GM18873 (cell line): ENCODE measurements around the gene GALNT11.
"Not testable (repeated sequence)": the region's sequence is repeated elsewhere in the genome, so short reads cannot be mapped to it uniquely, and the experiment has no call there.

Source experiments
- ATAC-seq: cut with Tn5 transposase; IDR thresholded peaks from one replicate; pipeline ENCODE4 v1.9.1; 2021; ENCODE audit warnings: mild to moderate bottlenecking, moderate library complexity, moderate number of reproducible peaks; ENCODE audit not compliant: unreplicated experiment, low FRiP score

Gene GALNT11

DNA sequence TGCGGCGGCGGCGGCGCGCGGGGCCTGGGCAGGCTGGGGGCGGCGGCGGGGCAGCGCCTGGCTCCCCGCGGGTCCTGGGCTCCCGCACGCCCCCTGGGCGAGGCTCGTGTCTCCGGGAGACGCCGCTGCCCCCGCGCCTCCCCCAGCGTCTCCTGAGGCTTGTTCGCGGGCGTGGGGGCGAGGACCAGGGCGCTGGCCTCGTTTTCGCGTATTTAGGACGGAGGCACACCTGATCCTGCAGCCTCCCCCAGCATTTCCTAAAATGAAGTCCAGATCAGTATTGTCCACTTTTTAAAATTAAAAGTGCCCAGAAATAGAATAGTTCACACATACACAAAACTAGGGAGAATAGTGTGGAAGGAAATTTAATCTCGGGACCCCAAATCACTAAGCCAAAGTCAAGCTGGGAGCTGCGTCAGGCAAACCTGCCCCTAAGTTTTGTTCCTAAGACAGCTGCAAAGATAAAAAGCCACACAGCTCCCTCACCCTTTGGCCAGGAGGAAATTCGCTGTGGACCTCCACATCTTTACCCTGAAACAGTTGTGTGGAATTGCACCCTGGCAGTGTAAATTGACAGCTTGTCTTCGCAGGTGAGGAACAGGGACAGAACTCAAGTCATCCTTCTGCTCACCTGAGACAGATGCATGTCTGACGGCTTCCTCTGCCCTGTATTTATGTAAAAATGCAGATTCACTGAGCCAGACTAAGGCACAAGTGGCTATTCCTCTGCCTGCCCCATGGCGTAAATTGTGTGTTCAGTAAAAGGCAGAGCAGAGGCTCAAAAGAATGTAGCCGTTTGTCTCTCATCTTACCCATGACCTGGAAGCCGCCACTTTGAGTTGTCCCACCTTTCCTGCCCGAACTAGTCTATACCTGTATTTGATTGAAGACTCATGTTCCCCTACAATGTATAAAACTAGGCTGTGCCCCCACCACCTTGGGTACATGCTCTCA, 740 bp downstream of the GALNT11 start:
- ATAC-seq = no peak

DNA sequence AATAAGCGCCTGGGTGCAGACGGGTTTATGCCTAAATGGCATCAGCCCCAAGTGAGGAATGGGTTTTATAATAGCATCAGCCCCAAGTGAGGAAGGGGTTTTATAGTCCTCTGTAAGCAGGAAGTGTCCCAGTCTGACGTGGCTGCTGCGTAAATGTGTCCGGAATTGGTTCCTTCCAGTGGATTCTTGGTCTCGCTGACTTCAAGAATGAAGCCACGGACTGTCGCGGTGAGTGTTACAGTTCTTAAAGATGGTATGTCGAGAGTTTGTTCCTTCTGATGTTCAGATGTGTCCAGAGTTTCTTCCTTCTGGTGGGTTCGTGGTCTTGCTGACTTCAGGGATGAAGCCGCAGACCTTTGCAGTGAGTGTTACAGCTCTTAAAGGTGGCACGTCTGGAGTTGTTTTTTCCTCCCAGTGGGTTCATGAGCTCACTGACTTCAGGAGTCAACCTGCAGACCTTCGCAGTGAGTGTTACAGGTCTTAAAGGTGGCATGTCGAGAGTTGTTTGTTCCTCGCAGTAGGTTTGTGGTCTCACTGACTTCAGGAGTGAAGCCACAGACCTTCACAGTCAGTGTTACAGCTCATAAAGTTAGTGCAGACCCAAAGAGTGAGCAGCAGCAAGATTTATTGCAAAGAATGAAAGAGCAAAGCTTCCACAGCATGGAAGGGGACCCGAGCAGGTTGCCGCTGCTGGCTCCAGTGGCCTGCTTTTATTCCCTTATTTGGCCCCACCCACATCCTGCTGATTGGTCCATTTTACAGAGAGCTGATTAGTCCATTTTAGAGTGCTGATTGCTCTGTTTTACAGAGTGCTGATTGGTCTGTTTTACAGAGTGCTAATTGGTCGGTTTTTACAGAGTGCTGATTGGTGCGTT, 2.3 kb downstream of the GALNT11 start:
- not testable (repeated sequence) for ATAC-seq

DNA sequence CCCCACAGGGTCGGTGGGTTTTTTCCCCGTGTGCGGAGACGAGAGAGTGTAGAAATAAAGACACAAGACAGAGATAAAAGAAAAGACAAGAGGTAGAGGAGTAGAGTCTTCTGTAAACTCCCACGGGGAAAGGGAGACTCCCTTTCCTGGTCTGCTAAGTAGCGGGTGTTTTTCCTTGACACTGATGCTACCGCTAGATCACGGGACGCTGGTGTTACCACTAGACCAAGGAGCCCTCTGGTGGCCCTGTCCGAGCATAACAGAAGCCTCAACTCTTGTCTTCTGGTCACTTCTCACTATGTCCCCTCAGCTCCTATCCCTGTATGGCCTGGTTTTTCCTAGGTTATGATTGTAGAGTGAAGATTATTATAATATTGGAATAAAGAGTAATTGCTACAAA, 4.6 kb downstream of the GALNT11 start:
- ATAC-seq = not testable (repeated sequence)

DNA sequence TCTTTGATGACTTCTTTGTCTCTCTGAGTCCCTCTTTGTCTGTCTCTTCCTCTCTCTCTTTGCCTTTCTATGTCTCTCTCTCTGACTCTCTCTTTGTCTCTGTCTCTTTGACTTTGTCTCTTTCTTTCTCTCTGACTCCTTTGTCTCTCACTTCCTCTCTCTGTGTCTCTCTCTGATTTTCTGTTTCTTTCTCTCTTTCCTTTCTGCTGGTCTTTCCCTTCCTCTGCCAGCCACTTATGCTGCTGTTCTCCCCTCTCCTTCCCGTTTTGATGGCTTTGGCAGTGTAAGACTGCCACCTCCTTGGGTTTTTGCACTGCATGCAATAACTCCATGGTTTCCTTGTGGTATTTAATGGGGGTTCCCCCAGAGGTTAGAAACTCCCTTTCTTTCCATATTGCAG, 5.2 kb downstream of the GALNT11 start:
- ATAC-seq = not testable (repeated sequence)

DNA sequence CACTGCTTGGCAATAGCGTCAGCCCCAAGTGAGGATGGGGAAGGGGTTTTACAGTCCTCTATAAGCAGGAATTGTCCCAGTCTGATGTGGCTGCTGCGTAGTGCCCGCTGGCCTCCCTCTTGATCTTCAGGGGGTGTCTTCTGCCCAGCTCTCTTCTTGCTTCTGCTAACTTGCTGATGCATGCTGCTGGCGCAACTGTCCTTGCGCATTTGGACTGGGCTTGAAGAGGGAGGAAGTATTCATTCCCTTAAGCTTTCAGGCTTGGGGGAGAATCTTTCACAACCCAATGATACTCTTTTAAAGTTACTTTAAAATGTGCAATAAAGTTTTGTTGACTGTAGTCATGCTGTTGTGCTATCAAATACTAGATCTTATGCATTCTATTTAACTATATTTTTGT, 10.3 kb downstream of the GALNT11 start:
- ATAC-seq = no peak

DNA sequence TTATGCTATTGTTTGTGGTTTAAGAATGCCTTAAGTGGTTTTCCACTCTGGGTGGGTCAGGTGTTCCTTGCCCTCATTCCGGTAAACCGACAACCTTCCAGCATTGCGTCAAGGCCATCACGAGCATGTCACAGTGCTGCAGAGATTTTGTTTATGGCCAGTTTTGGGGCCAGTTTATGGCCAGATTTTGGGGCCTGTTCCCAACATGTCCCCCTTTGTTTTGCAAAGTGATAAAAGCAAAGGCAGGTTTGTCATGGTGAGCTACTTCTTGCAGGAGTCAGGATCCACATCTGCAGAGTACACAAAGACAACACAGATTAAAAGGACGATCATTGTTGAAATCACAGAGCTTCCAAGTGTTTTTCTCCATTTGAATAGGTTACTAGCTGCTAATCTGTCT, 12.9 kb downstream of the GALNT11 start:
- not testable (repeated sequence) for ATAC-seq

DNA sequence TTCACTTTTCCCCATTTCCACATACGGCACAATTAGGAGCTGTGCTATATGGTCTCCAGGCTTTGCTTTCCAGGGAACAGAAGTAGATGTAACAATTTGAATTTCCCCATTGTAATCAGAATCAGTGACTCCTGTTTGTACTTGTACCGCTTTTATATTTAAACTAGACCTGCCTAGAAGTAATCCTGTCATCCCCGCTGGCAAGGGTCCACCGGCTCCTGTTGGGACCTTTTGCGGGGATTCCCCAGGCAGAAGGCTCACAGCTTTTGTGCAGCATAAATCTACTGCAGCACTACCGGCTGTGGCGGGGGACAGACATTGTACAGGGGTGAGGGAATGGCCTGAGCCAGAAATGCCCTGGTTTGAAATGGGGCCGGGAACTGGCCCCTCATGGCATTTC, 17.6 kb downstream of the GALNT11 start:
- ATAC-seq = not testable (repeated sequence)

DNA sequence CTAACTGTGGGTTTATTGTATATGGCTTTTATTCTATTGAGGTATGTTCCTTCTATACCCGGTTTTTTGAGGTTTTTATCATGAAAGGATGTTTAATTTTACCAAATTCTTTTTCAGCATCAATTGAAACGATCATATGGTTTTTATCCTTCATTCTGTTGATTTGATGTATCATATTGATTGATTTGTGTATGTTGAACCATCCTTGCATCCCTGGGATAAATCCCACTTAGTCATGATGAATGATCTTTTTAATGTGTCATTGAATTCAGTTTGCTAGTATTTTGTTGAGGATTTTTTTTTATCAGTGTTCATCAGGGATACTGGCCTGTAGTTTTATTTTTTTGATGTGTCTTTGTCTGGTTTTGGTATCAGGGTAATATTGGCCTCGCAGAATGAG, 19.4 kb downstream of the GALNT11 start:
- not testable (repeated sequence) for ATAC-seq

DNA sequence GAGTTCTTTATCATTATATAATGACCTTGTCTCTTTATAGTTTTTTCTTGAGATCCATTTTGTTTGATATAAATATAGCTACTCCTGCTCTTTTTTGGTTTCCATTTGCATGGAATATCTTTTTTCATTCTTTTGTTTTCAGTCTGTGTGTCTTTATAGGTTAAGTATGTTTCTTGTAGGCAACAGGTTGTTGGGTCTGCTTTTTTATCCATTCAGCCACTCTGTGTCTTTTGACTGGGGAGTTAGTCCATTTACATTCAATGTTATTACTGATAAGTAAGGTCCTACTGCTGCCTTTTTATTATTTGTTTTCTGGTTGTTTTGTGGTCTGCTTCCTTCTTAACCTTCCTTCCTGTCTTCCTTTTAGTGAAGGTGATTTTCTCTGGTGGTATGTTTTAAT, 21.1 kb downstream of the GALNT11 start:
- no peak for ATAC-seq

DNA sequence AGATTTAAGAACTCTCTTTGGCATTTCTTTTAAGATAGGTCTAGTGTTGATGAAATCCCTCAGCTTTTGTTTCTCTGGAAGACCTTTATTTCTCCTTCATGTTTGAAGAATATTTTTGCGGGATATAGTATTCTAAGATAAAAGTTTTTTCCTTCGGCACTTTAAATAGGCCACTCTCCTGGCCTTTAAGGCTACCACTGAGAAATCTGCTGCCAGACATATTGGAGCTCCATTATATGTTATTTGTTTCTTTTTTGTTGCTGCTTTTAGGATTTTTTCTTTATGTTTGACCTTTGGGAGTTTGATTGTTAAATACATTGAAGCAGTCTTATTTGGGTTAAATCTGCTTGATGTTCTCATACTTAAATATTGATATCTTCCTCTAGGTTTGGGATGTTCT, 22.6 kb downstream of the GALNT11 start:
- no peak for ATAC-seq

DNA sequence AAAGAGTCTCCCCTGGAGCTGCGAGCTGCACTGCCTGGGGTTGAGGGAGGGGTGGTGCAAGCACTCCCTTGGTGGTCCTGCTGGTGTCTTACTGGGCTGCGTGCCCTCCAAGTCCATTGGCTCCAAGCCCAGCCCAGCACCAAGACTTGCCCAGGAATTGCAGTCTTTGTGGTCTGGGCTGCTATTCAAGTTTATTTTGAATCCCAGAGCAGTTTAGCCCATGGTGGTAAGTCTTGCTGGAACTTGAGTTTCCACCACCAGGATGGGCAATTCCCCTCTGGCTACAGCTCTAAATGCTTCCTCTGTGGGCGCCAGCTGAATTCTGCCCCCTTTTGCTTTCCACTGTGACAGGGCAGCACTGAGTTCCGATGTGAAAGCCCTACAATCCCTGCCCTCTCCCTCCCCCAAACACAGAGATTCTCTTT, 25.1 kb downstream of the GALNT11 start:
- no peak for ATAC-seq

DNA sequence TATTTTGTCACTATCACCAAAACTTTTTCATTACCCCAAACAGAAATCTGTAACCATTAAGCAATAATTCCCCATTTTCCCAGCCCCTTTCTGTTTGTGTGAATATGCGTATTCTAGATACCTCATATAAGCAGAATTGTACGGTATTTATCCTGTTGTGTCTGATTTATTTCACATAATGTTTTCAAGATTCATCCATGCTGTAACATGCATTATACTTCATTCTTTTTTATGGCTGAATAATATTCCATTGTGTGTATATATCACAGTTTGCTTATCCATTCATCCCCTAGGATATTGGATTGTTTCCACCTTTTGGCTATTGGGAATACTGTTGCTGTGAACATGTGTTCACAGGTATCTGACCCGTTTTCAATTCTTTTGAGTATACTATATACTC, 26.5 kb downstream of the GALNT11 start:
- ATAC-seq = no peak

DNA sequence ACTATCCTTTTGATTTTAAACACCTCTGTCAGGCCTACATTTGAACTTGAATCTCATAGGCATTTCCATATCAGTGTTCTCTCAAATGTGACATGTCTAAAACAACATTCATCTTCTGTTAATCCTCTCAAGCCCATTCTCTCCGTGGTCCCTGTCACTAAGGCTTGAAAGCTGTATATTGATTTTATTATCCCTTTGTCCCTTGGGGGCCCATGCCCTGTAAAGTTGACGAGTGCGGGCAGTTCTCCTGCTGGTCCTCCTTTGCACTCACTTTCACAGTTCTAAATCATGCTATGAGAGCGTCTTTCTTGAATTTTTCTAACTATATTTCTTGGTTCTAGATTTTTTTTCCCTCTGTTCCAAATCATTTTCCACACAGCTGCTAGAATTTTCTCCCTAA, 27.3 kb downstream of the GALNT11 start:
- no peak for ATAC-seq

DNA sequence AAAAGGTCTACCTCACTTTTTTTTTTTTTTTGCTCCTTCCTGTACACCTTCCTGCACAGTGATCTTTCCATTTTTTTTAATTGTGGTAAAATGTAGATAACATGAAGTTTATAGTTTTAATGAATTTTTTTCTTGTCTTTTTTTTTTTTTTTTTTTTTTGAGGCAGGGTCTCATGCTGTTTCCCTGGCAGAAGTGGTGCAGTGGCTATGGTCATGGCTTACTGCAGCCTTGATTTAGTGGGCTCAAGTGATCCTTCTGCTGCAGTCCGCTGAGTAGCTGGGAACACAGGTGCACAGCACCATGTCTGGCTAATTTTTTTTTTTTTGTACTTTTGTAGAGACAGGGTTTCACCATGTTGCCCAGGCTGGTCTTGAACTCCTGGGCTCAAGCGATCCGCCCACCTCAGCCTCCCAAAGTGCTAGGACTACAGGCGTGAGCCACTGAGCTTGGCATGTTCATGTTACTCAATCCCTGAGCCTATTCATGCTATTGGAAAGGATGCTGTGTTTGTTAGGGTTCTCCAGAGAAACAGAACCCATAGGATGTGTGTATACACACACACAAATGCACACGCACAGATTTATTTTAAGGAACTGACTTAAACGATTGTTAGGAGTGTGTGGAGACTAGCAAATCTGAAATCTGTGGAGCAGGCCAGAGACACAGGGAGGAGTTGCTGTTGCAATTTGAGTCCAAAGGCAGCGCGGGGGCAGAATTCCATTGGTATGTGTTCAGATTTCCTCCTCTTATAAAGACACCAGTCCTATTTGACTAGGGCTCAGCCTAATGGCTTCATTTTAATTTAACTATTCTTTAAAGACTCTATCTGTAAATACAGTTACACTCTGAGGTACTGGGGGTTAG, 29.1 kb downstream of the GALNT11 start:
- ATAC-seq = no peak

DNA sequence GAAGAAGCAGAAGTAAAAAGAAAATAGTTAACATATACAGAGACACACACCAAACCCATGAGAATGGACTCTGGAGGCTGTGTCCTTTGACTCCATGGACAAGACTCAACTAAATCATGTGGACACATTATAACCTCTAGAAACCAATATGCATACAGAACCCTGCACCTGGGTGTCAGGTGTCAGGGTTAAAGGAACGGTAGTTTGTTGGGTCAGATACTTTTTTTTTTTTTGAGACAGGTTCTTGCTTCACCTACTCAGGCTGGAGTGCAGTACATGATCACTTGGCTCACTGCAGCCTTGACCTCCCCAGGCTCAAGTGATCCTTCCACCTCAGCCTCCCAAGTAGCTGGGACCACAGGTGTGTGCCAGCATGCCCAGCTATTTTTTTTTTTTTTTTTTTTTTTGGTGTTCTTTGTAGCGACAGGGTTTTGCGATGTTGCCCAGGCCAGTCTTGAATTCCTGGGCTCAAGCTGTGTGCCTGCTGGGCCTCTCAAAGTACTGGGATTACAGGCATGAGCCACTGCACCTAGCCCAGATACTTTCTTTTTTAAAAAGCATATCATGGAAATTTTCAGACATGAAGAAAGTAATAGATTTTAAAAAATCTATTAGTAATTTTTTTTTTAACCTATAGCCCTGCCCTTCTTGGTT, 31.3 kb downstream of the GALNT11 start:
- ATAC-seq = no peak

DNA sequence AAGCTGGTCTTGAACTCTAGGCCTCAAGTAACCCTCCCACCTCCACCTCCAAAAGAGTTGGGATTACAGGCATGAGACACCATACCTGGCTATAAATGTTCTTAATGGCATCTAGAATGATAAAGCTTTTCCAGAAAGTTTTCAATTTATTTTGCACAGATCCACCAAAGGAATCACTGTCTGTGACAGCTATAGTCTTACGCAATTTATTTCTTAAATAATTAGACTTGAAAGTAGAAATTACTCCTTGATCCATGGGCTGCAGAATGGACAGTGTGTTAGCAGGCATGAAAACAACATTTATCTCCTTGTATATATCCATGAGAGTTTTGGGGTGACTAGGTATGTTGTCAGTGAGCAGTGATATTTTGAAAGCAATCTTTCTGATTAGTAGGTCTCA, 33.8 kb downstream of the GALNT11 start:
- ATAC-seq = no peak

DNA sequence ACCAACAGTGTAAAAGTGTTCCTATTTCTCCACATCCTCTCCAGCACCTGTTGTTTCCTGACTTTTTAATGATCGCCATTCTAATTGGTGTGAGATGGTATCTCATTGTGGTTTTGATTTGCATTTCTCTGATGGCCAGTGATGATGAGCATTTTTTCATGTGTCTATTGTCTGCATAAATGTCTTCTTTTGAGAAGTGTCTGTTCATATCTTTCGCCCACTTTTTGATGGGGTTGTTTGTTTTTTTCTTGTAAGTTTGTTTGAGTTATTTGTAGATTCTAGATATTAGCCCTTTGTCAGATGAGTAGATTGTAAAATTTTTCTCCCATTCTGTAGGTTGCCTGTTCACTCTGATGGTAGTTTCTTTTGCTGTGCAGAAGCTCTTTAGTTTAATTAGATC, 35.6 kb downstream of the GALNT11 start:
- ATAC-seq = not testable (repeated sequence)

DNA sequence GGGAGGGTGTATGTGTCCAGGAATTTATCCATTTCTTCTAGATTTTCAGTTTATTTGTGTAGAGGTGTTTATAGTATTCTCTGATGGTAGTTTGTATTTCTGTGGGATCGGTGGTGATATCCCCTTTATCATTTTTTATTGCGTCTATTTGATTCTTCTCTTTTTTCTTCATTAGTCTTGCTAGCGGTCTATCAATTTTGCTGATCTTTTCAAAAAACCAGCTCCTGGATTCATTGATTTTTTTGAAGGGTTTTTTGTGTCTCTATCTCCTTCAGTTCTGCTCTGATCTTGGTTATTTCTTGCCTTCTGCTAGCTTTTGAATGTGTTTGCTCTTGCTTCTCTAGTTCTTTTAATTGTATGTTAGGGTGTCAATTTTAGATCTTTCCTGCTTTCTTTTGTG, 37.7 kb downstream of the GALNT11 start:
- ATAC-seq = not testable (repeated sequence)

DNA sequence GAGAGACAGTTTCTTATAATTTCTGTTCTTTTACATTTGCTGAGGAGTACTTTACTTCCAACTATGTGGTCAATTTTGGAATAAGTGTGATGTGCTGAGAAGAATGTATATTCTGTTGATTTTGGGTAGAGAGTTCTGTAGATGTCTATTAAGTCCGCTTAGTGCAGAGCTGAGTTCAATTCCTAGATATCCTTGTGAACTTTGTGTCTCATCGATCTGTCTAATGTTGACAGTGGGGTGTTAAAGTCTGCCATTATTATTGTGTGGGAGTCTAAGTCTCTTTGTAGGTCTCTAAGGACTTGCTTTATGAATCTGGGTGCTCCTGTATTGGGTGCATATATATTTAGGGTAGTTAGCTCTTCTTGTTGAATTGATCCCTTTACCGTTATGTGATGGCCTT, 38.3 kb downstream of the GALNT11 start:
- ATAC-seq = not testable (repeated sequence)
